GM18520 (cell line): Measurements from ENCODE around the gene CSNK1A1L.

ENCODE experiments used
- ATAC-seq: cut with Tn5 transposase; IDR thresholded peaks from one replicate; pipeline ENCODE4 v1.9.1; 2021; ENCODE audit not compliant: unreplicated experiment

Gene CSNK1A1L

GRCh38 chr13:37107868-37108267 lies 2.4 kb upstream of the CSNK1A1L start:
- no peak for ATAC-seq

GRCh38 chr13:37107456-37107855 lies 2.0 kb upstream of the CSNK1A1L start:
- ATAC-seq = no peak

- ATAC-seq = no peak
Observed at GRCh38 chr13:37106642-37107041, 1.2 kb upstream of the CSNK1A1L start.

- no peak for ATAC-seq
Observed at GRCh38 chr13:37102896-37103295, 2.6 kb downstream of the CSNK1A1L start.

- ATAC-seq = no peak
Observed at GRCh38 chr13:37101201-37101600, 4.3 kb downstream of the CSNK1A1L start.

- ATAC-seq = no peak
Observed at GRCh38 chr13:37100731-37101130, 4.7 kb downstream of the CSNK1A1L start.

GRCh38 chr13:37097076-37097475 lies 8.4 kb downstream of the CSNK1A1L start:
- no peak for ATAC-seq

- no peak for ATAC-seq
Observed at GRCh38 chr13:37094840-37095239, 10.6 kb downstream of the CSNK1A1L start.

- no peak for ATAC-seq
Observed at GRCh38 chr13:37094099-37094498, 11.4 kb downstream of the CSNK1A1L start.

- ATAC-seq = no peak
Observed at GRCh38 chr13:37091835-37092234, 13.6 kb downstream of the CSNK1A1L start.

GRCh38 chr13:37090912-37091311 lies 14.6 kb downstream of the CSNK1A1L start:
- no peak for ATAC-seq

GRCh38 chr13:37089495-37089894 lies 16.0 kb downstream of the CSNK1A1L start:
- ATAC-seq = no peak

GRCh38 chr13:37087486-37087885 lies 18.0 kb downstream of the CSNK1A1L start:
- no peak for ATAC-seq

GRCh38 chr13:37085606-37086005 lies 19.9 kb downstream of the CSNK1A1L start:
- ATAC-seq = no peak

- no peak for ATAC-seq
Observed at GRCh38 chr13:37076818-37077217, 28.6 kb downstream of the CSNK1A1L start.

- no peak for ATAC-seq
Observed at GRCh38 chr13:37075164-37075563, 30.3 kb downstream of the CSNK1A1L start.

GRCh38 chr13:37074703-37075102 lies 30.8 kb downstream of the CSNK1A1L start:
- ATAC-seq = no peak

GRCh38 chr13:37072024-37072423 lies 33.4 kb downstream of the CSNK1A1L start:
- ATAC-seq = no peak

- ATAC-seq = no peak
Observed at GRCh38 chr13:37070956-37071355, 34.5 kb downstream of the CSNK1A1L start.

GRCh38 chr13:37070145-37070695 lies 35.2 kb downstream of the CSNK1A1L start:
- no peak for ATAC-seq

- no peak for ATAC-seq
Observed at GRCh38 chr13:37069597-37070103, 35.8 kb downstream of the CSNK1A1L start.

GRCh38 chr13:37068962-37069361 lies 36.5 kb downstream of the CSNK1A1L start:
- no peak for ATAC-seq

GRCh38 chr13:37067874-37068273 lies 37.6 kb downstream of the CSNK1A1L start:
- peak; percentile 54 for ATAC-seq
